Endothelial cell of umbilical vein (primary cell): ENCODE measurements around the gene RHOC. TPM values are rescaled to one million over a fixed set of nuclear protein-coding genes. Genes with fewer than 3 reads are reported as not detected.

Experiments
- BruUV-seq: library from RNA; stranded (reverse); fragments of 400-500 nt; replicated peaks from 2 replicates; lab custom pipeline; 2021; lab: Mats Ljungman, UMichigan
- CTCF ChIA-PET: fragments of 300-600, 350-600 bp; sonication (Branson Sonifier 250); formaldehyde crosslinking; loops from one replicate; lab custom pipeline; 2021; ENCODE audit warnings: antibody characterized with exemption, inconsistent platforms; lab: Charles Lee
- POLR2A ChIA-PET: fragments of 300-600, 350-600 bp; sonication (Branson Sonifier 250); formaldehyde crosslinking; loops from one replicate; lab custom pipeline; 2021; ENCODE audit warnings: antibody characterized with exemption, inconsistent platforms; lab: Charles Lee
- DNase-seq: peaks from one replicate; pipeline ENCODE4 v3.0.0-alpha.2; 2011; ENCODE audit warnings: low read depth, low spot score
- FAIRE-seq: peaks from 2 replicates; lab custom pipeline; 2011; peaks lifted over from hg19 to GRCh38; lab: Jason Lieb, UNC
- H2AFZ ChIP-seq: 2 replicates; pipeline ENCODE4 v1.6.0; 2012; ENCODE audit warnings: low read depth, low read length, control low read depth, inconsistent platforms
- H3K27ac ChIP-seq: 2 replicates; pipeline ENCODE4 v1.5.1; 2011; ENCODE audit warnings: low read depth, mild to moderate bottlenecking, control low read depth, low read length, moderate library complexity; ENCODE audit not compliant: insufficient read depth
- H3K27me3 ChIP-seq, 2 experiments: 2 replicates each; pipeline versions ENCODE4 v1.6.0 to v1.6.1; 2011; ENCODE audit warnings: low read length in 2 of 2, mixed read lengths in 1 of 2; ENCODE audit not compliant: control insufficient read depth in 2 of 2, insufficient read depth in 2 of 2
- H3K36me3 ChIP-seq, 2 experiments: 2 replicates in 1 of 2; 3 replicates in 1 of 2; pipeline ENCODE4 v1.5.1; 2011; ENCODE audit warnings: low read length in 2 of 2, mild to moderate bottlenecking in 1 of 2, moderate library complexity in 1 of 2; ENCODE audit not compliant: control insufficient read depth in 2 of 2, insufficient read depth in 2 of 2; ENCODE audit errors: extremely low read depth in 1 of 2
- H3K4me1 ChIP-seq: 3 replicates; pipeline ENCODE4 v1.5.1; 2011; ENCODE audit warnings: mild to moderate bottlenecking, low read length; ENCODE audit not compliant: control insufficient read depth, insufficient read depth; ENCODE audit errors: extremely low read depth
- H3K4me2 ChIP-seq: 2 replicates; pipeline ENCODE4 v1.6.1; 2011; ENCODE audit warnings: low read length, control low read depth, mixed read lengths; ENCODE audit not compliant: insufficient read depth
- H3K4me3 ChIP-seq, 3 experiments: fragments of 200-600 bp in 1 of 3; sonication (generic), shearing (Covaris generic) in 1 of 3; replicated peaks in 1 of 3; 2 replicates each; pipeline ENCODE4 v1.5.1; 2011 to 2016; ENCODE audit warnings: control low read depth in 3 of 3, low read length in 3 of 3, mild to moderate bottlenecking in 2 of 3, inconsistent platforms in 1 of 3, low read depth in 1 of 3, moderate library complexity in 1 of 3; ENCODE audit not compliant: insufficient read depth in 1 of 3
- H3K79me2 ChIP-seq: 2 replicates; pipeline ENCODE4 v1.6.0; 2012; ENCODE audit warnings: low read length, inconsistent platforms; ENCODE audit not compliant: control insufficient read depth, insufficient read depth
- H3K9ac ChIP-seq: replicated peaks from 2 replicates; pipeline ENCODE3; 2011; ENCODE audit warnings: low read length, control low read depth; ENCODE audit not compliant: insufficient read depth; ENCODE audit errors: extremely low read depth
- H3K9me1 ChIP-seq: replicated peaks from 3 replicates; pipeline ENCODE4 v1.6.0; 2011; ENCODE audit warnings: mild to moderate bottlenecking, low read length; ENCODE audit not compliant: control insufficient read depth, insufficient read depth; ENCODE audit errors: extremely low read depth
- H3K9me3 ChIP-seq: replicated peaks from 2 replicates; pipeline ENCODE4 v1.5.1; 2012; ENCODE audit warnings: low read length, inconsistent platforms; ENCODE audit not compliant: control insufficient read depth, insufficient read depth
- H4K20me1 ChIP-seq: replicated peaks from 2 replicates; pipeline ENCODE3; 2011; ENCODE audit warnings: mild to moderate bottlenecking, low read length; ENCODE audit not compliant: control insufficient read depth, insufficient read depth; ENCODE audit errors: extremely low read depth
- EZH2 ChIP-seq: IDR thresholded peaks from 2 replicates; pipeline ENCODE4 v1.6.1; 2012; ENCODE audit warnings: borderline replicate concordance, low read depth, mild to moderate bottlenecking, moderate library complexity, low read length, inconsistent platforms; ENCODE audit not compliant: severe bottlenecking
- FOS ChIP-seq: IDR thresholded peaks from 2 replicates; pipeline ENCODE4 v1.6.1; 2011; ENCODE audit warnings: mild to moderate bottlenecking, low read length, moderate library complexity, borderline replicate concordance; ENCODE audit not compliant: insufficient read depth
- GATA2 ChIP-seq: IDR thresholded peaks from 2 replicates; pipeline ENCODE4 v1.7.0; 2011; ENCODE audit warnings: low read depth, mild to moderate bottlenecking, moderate library complexity, mixed read lengths, low read length; ENCODE audit not compliant: insufficient read length, insufficient read depth
- JUN ChIP-seq: IDR thresholded peaks from 2 replicates; pipeline ENCODE4 v1.6.1; 2011; ENCODE audit warnings: borderline replicate concordance, low read depth; ENCODE audit not compliant: insufficient read length, insufficient read depth
- MAX ChIP-seq: IDR thresholded peaks from 2 replicates; pipeline ENCODE4 v1.6.1; 2011; ENCODE audit not compliant: insufficient read depth, insufficient read length
- MYC ChIP-seq: IDR thresholded peaks from one replicate; pipeline ENCODE4 v1.6.1; 2011; ENCODE audit warnings: mild to moderate bottlenecking, low read depth, low read length
- POLR2A ChIP-seq: IDR thresholded peaks from 2 replicates; pipeline ENCODE4 v1.6.1; 2012; ENCODE audit warnings: low read depth, mild to moderate bottlenecking, control low read depth, low read length
- POLR2AphosphoS5 ChIP-seq: IDR thresholded peaks from 2 replicates; pipeline ENCODE4 v1.6.1; 2012; ENCODE audit warnings: low read depth, mild to moderate bottlenecking, control low read depth, low read length, moderate library complexity; ENCODE audit not compliant: insufficient read depth
- dilution Hi-C: fragments of 300-500 bp; cut with MboI; formaldehyde crosslinking; loops from one replicate; pipeline ENCODE4 v1.15.0; 2019; ENCODE audit warnings: low sequenced_read_pairs; ENCODE audit not compliant: extremely low pct_ligation_motif_present
- intact Hi-C: fragments of 100-400 bp; cut with micrococcal nuclease; formaldehyde crosslinking; loops from one replicate; pipeline ENCODE4 v1.10.0; 2022
- polyA plus RNA-seq, 4 experiments: library from polyadenylated mRNA; depleted of rRNA in 3 of 4; stranded (reverse) in 3 of 4; unstranded in 1 of 4; fragments of >200 nt; gene quantifications; 2 replicates each; pipeline versions ENCODE4 v1.2.1 to v1.2.3, GENCODE V29; 2011 to 2012; ENCODE audit warnings: missing spikeins in 1 of 4
- total RNA-seq: library from RNA; stranded (reverse); gene quantifications from 2 replicates; pipeline ENCODE4 v1.2.3, GENCODE V29; 2021
- TF ChIP-seq, protein P1 (sequence below), 2 donors: IDR thresholded peaks; 1 replicate in 1 of 2; 2 replicates in 1 of 2; pipeline ENCODE4 v1.5.1; 2011; ENCODE audit warnings: low read length in 2 of 2, mild to moderate bottlenecking in 2 of 2, moderate library complexity in 2 of 2, control low read depth in 1 of 2, inconsistent platforms in 1 of 2, low read depth in 1 of 2; ENCODE audit not compliant: insufficient read depth in 1 of 2; ENCODE audit errors: extremely low read depth in 1 of 2

Gene RHOC
- total and polyA plus RNA-seq, 2 donors (not counting 3 experiments of a cell fraction or from before 2014, with no cell fraction given), result 699 to 1,244 TPM

DNA sequence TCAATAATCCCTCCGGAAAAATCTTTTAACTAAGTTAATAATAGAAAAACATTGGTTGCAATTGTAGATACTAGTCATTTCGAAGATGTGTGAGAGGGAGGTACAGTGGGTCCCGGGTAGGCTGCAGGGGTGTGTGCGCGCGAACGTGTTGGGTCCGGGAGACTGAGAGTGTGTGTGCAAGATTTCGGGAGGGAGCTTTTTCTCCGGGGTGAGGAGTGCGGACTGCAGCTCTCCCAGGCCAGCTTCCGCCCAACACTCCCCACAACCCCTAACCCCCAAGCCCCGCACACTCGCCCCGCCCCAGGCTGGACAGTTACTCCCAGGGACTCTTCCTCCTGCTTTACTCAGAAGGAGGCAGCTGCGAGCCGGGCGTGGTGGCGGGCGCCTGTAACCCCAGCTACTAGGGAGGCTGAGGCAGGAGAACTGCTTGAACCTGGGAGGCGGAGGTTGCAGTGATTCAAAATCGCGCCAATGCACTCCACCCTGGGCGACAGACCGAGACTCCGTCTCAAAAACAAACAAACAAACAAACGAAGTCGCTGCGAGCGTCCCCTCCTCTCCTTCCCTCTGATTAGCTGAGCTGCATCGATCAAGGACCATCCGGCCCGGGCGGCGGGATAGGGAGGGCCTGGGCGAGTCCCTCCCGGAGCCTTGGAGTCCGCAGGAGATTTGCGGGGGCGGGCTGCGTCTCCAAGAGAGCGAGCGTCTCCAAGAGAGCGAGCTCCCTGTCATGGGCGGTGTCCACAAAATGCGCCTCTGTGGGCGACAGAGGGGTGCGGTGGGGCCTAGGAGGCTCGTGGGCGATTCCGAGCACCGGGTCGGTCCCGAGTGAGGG, 36.5 kb upstream of the RHOC start:
- DNase-seq, result no peak
- dilution Hi-C loops, result no loop called here
- Histone ChIP-seq H3K36me3 (no peaks in the 10 kb centered on the region), H2AFZ (peak overlapping the region; percentile 96), H3K79me2 (no peaks in the 10 kb centered on the region), H4K20me1 (no peaks in the 10 kb centered on the region), H3K27ac (no peak overlapping the region), H3K9me1 (no peaks in the 10 kb centered on the region), H3K9ac (no peak overlapping the region), H3K9me3 (no peaks in the 10 kb centered on the region), H3K4me1 (peaks cover 7% of the 10 kb centered on the region), H3K4me3 (peak overlapping the region; percentile 3 to 25 (median 6)), H3K27me3 (peaks cover 32 to 39% of the 10 kb centered on the region in 2 experiments), H3K4me2 (peak overlapping the region; percentile 52)
- intact Hi-C loops, result loop anchor here (2.0 kb wide), 1 partner anchor 27 kb away; no protein-coding TSS in a partner anchor
- TF ChIP-seq, protein P1, sequence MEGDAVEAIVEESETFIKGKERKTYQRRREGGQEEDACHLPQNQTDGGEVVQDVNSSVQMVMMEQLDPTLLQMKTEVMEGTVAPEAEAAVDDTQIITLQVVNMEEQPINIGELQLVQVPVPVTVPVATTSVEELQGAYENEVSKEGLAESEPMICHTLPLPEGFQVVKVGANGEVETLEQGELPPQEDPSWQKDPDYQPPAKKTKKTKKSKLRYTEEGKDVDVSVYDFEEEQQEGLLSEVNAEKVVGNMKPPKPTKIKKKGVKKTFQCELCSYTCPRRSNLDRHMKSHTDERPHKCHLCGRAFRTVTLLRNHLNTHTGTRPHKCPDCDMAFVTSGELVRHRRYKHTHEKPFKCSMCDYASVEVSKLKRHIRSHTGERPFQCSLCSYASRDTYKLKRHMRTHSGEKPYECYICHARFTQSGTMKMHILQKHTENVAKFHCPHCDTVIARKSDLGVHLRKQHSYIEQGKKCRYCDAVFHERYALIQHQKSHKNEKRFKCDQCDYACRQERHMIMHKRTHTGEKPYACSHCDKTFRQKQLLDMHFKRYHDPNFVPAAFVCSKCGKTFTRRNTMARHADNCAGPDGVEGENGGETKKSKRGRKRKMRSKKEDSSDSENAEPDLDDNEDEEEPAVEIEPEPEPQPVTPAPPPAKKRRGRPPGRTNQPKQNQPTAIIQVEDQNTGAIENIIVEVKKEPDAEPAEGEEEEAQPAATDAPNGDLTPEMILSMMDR (IDR thresholded peaks at IDR 0.05; ENCODE audit: extremely low read depth in 1 of 2, insufficient read depth in 1 of 2, low read depth in 1 of 2, low read length in 2 of 2), result no peak
- TF ChIP-seq MYC (no peak), JUN (no peak), FOS (no peak), EZH2 (no peak), POLR2A (no peak), GATA2 (no peak), MAX (no peak), POLR2AphosphoS5 (no peak)
- FAIRE-seq, result no peak
- ChIA-PET POLR2A (no interaction called here), CTCF (interaction anchor here (1.0 to 2.3 kb wide), 10 partner anchors 10 to 328 kb away, joined by 3 to 18 read pairs (median 3); a partner anchor contains a TSS)
- no TSS peak for BruUV-seq
